K562 (cell line): ENCODE data around the gene TEX35. TPM values are rescaled to one million over a fixed set of nuclear protein-coding genes. Genes with fewer than 3 reads are reported as not detected.

Source experiments
- ATAC-seq: fragments of 200-7000 bp; cut with Tn5 transposase; 3 replicates; pipeline ENCODE4 v1.9.1; 2020; ENCODE audit warnings: moderate library complexity
- BruUV-seq: library from RNA; stranded (reverse); fragments of 400-500 nt; replicated peaks from 2 replicates; lab custom pipeline; 2021; lab: Mats Ljungman, UMichigan
- CTCF ChIA-PET: fragments of 300-600 bp; formaldehyde crosslinking; extraction: SDS; loops from one replicate; lab custom pipeline; 2021; ENCODE audit warnings: low intra/inter-chr PET ratio; lab: Yijun Ruan, JAX
- POLR2A ChIA-PET: fragments of 300-600, 350-650 bp; sonication (Branson Sonifier 250); formaldehyde crosslinking; extraction: SDS; loops from one replicate; lab custom pipeline; 2021; ENCODE audit warnings: antibody characterized with exemption, inconsistent platforms; lab: Yijun Ruan, JAX
- DNase-seq, 4 experiments: peaks; one replicate each; pipeline versions ENCODE4 v3.0.0 to v3.0.0-alpha.2; 2011 to 2018; ENCODE audit warnings: low spot score in 3 of 4, mixed read lengths in 3 of 4; ENCODE audit errors: extremely low read depth in 1 of 4
- FAIRE-seq: peaks from 2 replicates; lab custom pipeline; 2011; peaks lifted over from hg19 to GRCh38; lab: Jason Lieb, UNC
- H2AFZ ChIP-seq: 2 replicates; pipeline ENCODE4 v1.6.0; 2011; ENCODE audit warnings: low read depth, low read length, control low read depth, inconsistent platforms
- H3K27ac ChIP-seq: fragments of 200-600 bp; 3 replicates; pipeline ENCODE4 v1.8.0; 2011; ENCODE audit warnings: low read depth, mild to moderate bottlenecking, control low read depth, inconsistent platforms, low read length, moderate library complexity, mixed read lengths; ENCODE audit errors: extremely low read depth
- H3K27me3 ChIP-seq, 2 experiments: fragments of 300-600 bp in 1 of 2; 2 replicates in 1 of 2; 3 replicates in 1 of 2; pipeline versions ENCODE4 v1.6.0 to v1.8.0; 2011; ENCODE audit warnings: inconsistent platforms in 2 of 2, low read length in 2 of 2, mild to moderate bottlenecking in 1 of 2, mixed read lengths in 1 of 2, moderate library complexity in 1 of 2; ENCODE audit not compliant: control insufficient read depth in 2 of 2, insufficient read depth in 2 of 2
- H3K36me3 ChIP-seq: fragments of 300-600 bp; 3 replicates; pipeline ENCODE4 v1.8.0; 2011; ENCODE audit warnings: mild to moderate bottlenecking, low read length, inconsistent platforms; ENCODE audit not compliant: control insufficient read depth, insufficient read depth
- H3K4me1 ChIP-seq, 2 experiments: fragments of 200-600 bp in 1 of 2; replicated peaks in 1 of 2; 2 replicates in 1 of 2; 3 replicates in 1 of 2; pipeline versions ENCODE4 v1.5.1 to v1.8.0; 2011; ENCODE audit warnings: inconsistent platforms in 2 of 2, low read length in 2 of 2, mild to moderate bottlenecking in 1 of 2, mixed read lengths in 1 of 2, moderate library complexity in 1 of 2; ENCODE audit not compliant: control insufficient read depth in 2 of 2, insufficient read depth in 2 of 2
- H3K4me2 ChIP-seq: 2 replicates; pipeline ENCODE4 v1.6.1; 2011; ENCODE audit warnings: low read length, control low read depth, inconsistent platforms, mixed read lengths; ENCODE audit not compliant: insufficient read depth
- H3K4me3 ChIP-seq: fragments of 200-600 bp; sonication (generic), shearing (Covaris generic); 2 replicates; pipeline ENCODE4 v1.5.1; 2016; ENCODE audit warnings: control low read depth, inconsistent platforms
- H3K79me2 ChIP-seq: fragments of 200-600 bp; 3 replicates; pipeline ENCODE4 v1.8.0; 2011; ENCODE audit warnings: low read length, inconsistent platforms; ENCODE audit not compliant: control insufficient read depth, insufficient read depth
- H3K9ac ChIP-seq, 2 experiments: 2 replicates each; pipeline versions ENCODE4 v1.6.0 to v1.6.1; 2011; ENCODE audit warnings: low read depth in 2 of 2, low read length in 2 of 2, control low read depth in 1 of 2, inconsistent platforms in 1 of 2, mild to moderate bottlenecking in 1 of 2, mixed read lengths in 1 of 2; ENCODE audit not compliant: insufficient read depth in 1 of 2
- H3K9me1 ChIP-seq: one replicate; pipeline ENCODE4 v1.6.0; 2011; ENCODE audit warnings: inconsistent platforms, mild to moderate bottlenecking, low read length, moderate library complexity; ENCODE audit not compliant: control insufficient read depth, insufficient read depth
- H3K9me3 ChIP-seq: replicated peaks from 2 replicates; pipeline ENCODE4 v1.5.1; 2011; ENCODE audit warnings: low read depth, low read length, inconsistent platforms; ENCODE audit not compliant: control insufficient read depth, insufficient read depth
- H4K20me1 ChIP-seq: replicated peaks from 2 replicates; pipeline ENCODE4 v1.6.1; 2011; ENCODE audit warnings: low read length, inconsistent platforms, mixed read lengths; ENCODE audit not compliant: control insufficient read depth, insufficient read depth
- ATF2 ChIP-seq: sonication (generic); formaldehyde crosslinking; IDR thresholded peaks from 2 replicates; pipeline ENCODE4 v1.8.1; 2022; ENCODE audit warnings: missing genetic modification reagents
- C11orf30 ChIP-seq: fragments of 450-650 bp; IDR thresholded peaks from 2 replicates; pipeline ENCODE4 v1.6.1; 2016; ENCODE audit warnings: low read depth, mild to moderate bottlenecking
- E2F8 ChIP-seq: fragments of 450-650 bp; IDR thresholded peaks from 2 replicates; pipeline ENCODE4 v1.7.1; 2018; ENCODE audit warnings: mild to moderate bottlenecking, low read depth; ENCODE audit not compliant: partially characterized antibody
- XRCC5 ChIP-seq: fragments of 200-400 bp; formaldehyde crosslinking; IDR thresholded peaks from 2 replicates; pipeline ENCODE4 v1.6.1; 2017; ENCODE audit warnings: low read depth, mild to moderate bottlenecking, low read length
- ZNF24 ChIP-seq: fragments of 450-650 bp; IDR thresholded peaks from 2 replicates; pipeline ENCODE4 v1.6.1; 2016
- WGBS: fragments of 100-300 bp; shearing (Covaris generic); methylation state at CpG from one replicate; pipeline ENCODE4 v1.1.6; 2016; ENCODE audit warnings: low coverage, mixed read lengths; ENCODE audit not compliant: insufficient coverage; ENCODE audit errors: missing lambda C conversion rate; 5-methylcytosine and 5-hydroxymethylcytosine counted together
- in situ Hi-C: fragments of 300-500 bp; cut with MboI; formaldehyde crosslinking; loops from 4 replicates; pipeline ENCODE4 v1.15.0; 2018; ENCODE audit warnings: inconsistent platforms, mixed read lengths
- intact Hi-C: fragments of 100-400 bp; cut with micrococcal nuclease; formaldehyde crosslinking; loops from 2 replicates; pipeline ENCODE4 v1.14.2; 2022
- polyA plus RNA-seq, 8 experiments: library from polyadenylated mRNA; depleted of rRNA in 4 of 8; stranded (reverse) in 5 of 8; unstranded in 3 of 8; fragments of >200 nt; fragmentation: Nextera tagmentation in 2 of 8; fragmentation: Illumina TruSeq in 1 of 8; extraction: Ambion mirVana in 2 of 8; extraction: Trizol in 1 of 8; gene quantifications; 2 replicates each; pipeline versions ENCODE4 v1.2.1 to v1.2.3, GENCODE V29; 2011 to 2014; ENCODE audit warnings: inconsistent platforms in 1 of 8, missing spikeins in 1 of 8
- total RNA-seq, 7 experiments: library from RNA; depleted of rRNA in 6 of 7; stranded (reverse); fragments of >200 nt in 6 of 7; fragmentation: Illumina TruSeq in 2 of 7; extraction: Trizol in 2 of 7; gene quantifications; 2 replicates each; pipeline versions ENCODE4 v1.2.1 to v1.2.3, GENCODE V29; 2011 to 2021; ENCODE audit warnings: low replicate concordance in 1 of 7
- TF ChIP-seq, protein P1 (sequence below), 2 experiments: fragments of 450-650 bp; formaldehyde crosslinking in 1 of 2; IDR thresholded peaks; 2 replicates each; pipeline versions ENCODE4 v1.4.0 to v1.6.1; 2014 to 2020; ENCODE audit warnings: mild to moderate bottlenecking in 2 of 2, borderline replicate concordance in 1 of 2, low read depth in 1 of 2

The TEX35 gene
- total and polyA plus RNA-seq, 9 of the 15 experiments (the other 6 are each of a cell fraction or from before 2014, with no cell fraction given): not detected

DNA sequence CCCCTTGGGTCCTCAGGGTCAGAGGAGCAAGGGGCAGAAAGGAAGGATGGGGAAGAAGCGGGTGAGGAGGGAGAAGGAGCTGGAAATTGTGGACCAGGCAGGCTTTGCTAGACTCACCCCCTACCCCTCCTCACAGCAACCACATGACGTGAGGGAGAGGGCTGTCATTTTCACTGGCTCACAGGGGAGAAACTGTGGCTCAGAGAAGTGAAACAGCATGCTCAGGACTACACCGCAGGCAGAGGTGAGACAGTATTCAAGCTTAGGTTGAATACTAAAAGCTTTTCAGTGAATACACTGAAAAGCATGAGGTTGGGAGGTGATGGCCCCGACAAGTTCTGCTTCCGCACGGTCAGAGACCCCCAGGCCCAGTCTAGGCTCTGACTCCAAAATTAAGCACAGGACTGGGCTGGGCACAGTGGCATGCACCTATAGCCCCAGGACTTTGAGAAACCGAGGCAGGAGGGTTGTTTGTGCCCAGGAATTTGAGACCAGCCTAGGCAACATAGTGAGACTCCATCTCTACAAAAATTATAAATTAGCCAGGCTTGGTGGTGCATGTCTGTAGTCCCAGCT, 14.9 kb upstream of the TEX35 start (continued):
- TF ChIP-seq E2F8: no peak
- TF ChIP-seq C11orf30: no peak

DNA sequence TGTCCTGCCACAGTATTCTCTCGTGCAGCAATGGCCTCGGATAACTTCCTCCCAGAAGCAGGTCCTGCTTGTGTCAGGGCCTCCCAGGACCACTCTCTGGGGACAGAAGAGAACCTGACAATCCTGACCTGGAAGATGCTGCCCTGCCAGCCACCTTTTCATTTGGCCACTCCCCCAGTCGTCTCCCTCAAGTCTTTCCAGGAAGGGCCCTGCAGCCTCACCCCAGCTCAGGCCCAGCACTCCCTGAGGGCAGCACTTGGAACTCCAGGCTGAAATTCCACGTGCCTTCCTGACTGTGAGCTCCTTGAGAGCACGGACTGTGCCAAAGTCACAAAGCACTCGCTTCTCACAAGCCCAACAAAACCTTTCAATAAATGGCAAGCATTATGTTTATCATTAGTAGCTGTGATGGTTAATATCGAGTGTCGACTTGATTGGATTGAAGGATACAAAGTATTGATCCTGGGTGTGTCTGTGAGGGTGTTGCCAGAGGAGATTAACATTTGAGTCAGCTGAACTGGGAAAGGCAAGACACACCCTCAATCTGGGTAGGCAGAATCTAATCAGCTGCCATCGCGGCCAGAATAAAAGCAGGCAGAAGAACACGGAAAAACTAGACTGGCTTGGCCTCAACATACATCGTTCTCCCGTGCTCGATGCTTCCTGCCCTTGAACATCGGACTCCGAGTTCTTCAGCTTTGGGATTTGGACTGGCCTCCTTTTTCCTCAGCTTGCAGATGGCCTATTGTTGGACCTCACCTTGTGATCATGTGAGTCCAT, 13.8 kb upstream of the TEX35 start:
- H3K4me2 ChIP-seq: no peak overlapping the region
- in situ Hi-C loops: no loop called here
- H3K9me3 ChIP-seq: no peaks in the 10 kb centered on the region
- no peak overlapping the region for H2AFZ ChIP-seq
- H4K20me1 ChIP-seq: no peaks in the 10 kb centered on the region; the same call in 1 of the 2 replicates
- no peaks in the 10 kb centered on the region for H3K79me2 ChIP-seq
- no peak overlapping the region for H3K4me3 ChIP-seq
- ATAC-seq: no peak
- H3K27me3 ChIP-seq: peaks cover 33 to 80% of the 10 kb centered on the region in 2 experiments
- H3K9me1 ChIP-seq: peaks cover 3% of the 10 kb centered on the region
- 1% methylated on average over 16 of the region's 16 CpGs for WGBS
- ChIA-PET CTCF (no interaction called here), POLR2A (interaction anchor here (0.6 to 1.0 kb wide), 2 partner anchors 9 to 10 kb away, joined by 3 to 4 read pairs; no protein-coding TSS in a partner anchor)
- no peak overlapping the region for H3K9ac ChIP-seq
- DNase-seq: no peak
- intact Hi-C loops: no loop called here
- no peak for FAIRE-seq
- BruUV-seq: no TSS peak
- H3K4me1 ChIP-seq: no peaks in the 10 kb centered on the region
- no peak overlapping the region for H3K27ac ChIP-seq
- H3K36me3 ChIP-seq: no peaks in the 10 kb centered on the region
- TF ChIP-seq ATF2 (CRISPR knock-in tag) (no peak), XRCC5 (no peak), ZNF24 (no peak)
- TF ChIP-seq, protein P1, sequence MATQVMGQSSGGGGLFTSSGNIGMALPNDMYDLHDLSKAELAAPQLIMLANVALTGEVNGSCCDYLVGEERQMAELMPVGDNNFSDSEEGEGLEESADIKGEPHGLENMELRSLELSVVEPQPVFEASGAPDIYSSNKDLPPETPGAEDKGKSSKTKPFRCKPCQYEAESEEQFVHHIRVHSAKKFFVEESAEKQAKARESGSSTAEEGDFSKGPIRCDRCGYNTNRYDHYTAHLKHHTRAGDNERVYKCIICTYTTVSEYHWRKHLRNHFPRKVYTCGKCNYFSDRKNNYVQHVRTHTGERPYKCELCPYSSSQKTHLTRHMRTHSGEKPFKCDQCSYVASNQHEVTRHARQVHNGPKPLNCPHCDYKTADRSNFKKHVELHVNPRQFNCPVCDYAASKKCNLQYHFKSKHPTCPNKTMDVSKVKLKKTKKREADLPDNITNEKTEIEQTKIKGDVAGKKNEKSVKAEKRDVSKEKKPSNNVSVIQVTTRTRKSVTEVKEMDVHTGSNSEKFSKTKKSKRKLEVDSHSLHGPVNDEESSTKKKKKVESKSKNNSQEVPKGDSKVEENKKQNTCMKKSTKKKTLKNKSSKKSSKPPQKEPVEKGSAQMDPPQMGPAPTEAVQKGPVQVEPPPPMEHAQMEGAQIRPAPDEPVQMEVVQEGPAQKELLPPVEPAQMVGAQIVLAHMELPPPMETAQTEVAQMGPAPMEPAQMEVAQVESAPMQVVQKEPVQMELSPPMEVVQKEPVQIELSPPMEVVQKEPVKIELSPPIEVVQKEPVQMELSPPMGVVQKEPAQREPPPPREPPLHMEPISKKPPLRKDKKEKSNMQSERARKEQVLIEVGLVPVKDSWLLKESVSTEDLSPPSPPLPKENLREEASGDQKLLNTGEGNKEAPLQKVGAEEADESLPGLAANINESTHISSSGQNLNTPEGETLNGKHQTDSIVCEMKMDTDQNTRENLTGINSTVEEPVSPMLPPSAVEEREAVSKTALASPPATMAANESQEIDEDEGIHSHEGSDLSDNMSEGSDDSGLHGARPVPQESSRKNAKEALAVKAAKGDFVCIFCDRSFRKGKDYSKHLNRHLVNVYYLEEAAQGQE (IDR thresholded peaks at IDR 0.05; ENCODE audit: borderline replicate concordance): no peak
- TF ChIP-seq, protein P1 (CRISPR knock-in tag; IDR thresholded peaks at IDR 0.05; ENCODE audit: low read depth): no peak
